G401 (cell line): ENCODE results near the gene ADGRF5. TPM values are rescaled to one million over a fixed set of nuclear protein-coding genes. Genes with fewer than 3 reads are reported as not detected.

Experiments
- DNase-seq: peaks from one replicate; pipeline ENCODE4 v3.0.0-alpha.2; 2015; ENCODE audit warnings: low spot score
- in situ Hi-C: cut with HindIII; loops from 2 replicates; pipeline ENCODE4 v1.10.0; 2016; ENCODE audit warnings: low sequenced_read_pairs, mixed read lengths
- total RNA-seq: library from RNA; depleted of rRNA; stranded (reverse); fragments of >200 nt; shearing (Covaris generic); gene quantifications from 2 replicates; pipeline ENCODE4 v1.2.3, GENCODE V29; 2014; rRNA removed

The ADGRF5 gene
- total RNA-seq = not detected in 2 replicates

- DNase-seq = no peak
- in situ Hi-C loops = no loop called here
Observed at GRCh38 chr6:46921731-46922130, at the start of gene ADGRF5. ADGRF5 (minus strand) TSS chr6:46921938; CDS start chr6:46906762, 15,176 bp downstream.

GRCh38 chr6:46969206-46969605, 47.5 kb upstream of the ADGRF5 start:
- no peak for DNase-seq
- in situ Hi-C loops = no loop called here

GRCh38 chr6:46967826-46968349, 46.1 kb upstream of the ADGRF5 start:
- DNase-seq = no peak
- in situ Hi-C loops = no loop called here

GRCh38 chr6:46964716-46965519, 43.2 kb upstream of the ADGRF5 start:
- in situ Hi-C loops = no loop called here
- no peak for DNase-seq

GRCh38 chr6:46963626-46964025, 41.9 kb upstream of the ADGRF5 start:
- in situ Hi-C loops = no loop called here
- no peak for DNase-seq

- DNase-seq = no peak
- in situ Hi-C loops = no loop called here
Observed at GRCh38 chr6:46963039-46963438, 41.3 kb upstream of the ADGRF5 start.

GRCh38 chr6:46961711-46962110, 40.0 kb upstream of the ADGRF5 start:
- DNase-seq = no peak
- in situ Hi-C loops = no loop called here

GRCh38 chr6:46961232-46961631, 39.5 kb upstream of the ADGRF5 start:
- in situ Hi-C loops = no loop called here

GRCh38 chr6:46959419-46959818, 37.7 kb upstream of the ADGRF5 start:
- no peak for DNase-seq
- in situ Hi-C loops = no loop called here

More at GRCh38 chr6:46961232-46961631, 39.5 kb upstream of the ADGRF5 start:
- DNase-seq = no peak

GRCh38 chr6:46956409-46956808, 34.7 kb upstream of the ADGRF5 start:
- in situ Hi-C loops = no loop called here

GRCh38 chr6:46954837-46955451, 33.2 kb upstream of the ADGRF5 start:
- in situ Hi-C loops = no loop called here
- no peak for DNase-seq

More at GRCh38 chr6:46956409-46956808, 34.7 kb upstream of the ADGRF5 start:
- DNase-seq = no peak

- in situ Hi-C loops = no loop called here
- no peak for DNase-seq
Observed at GRCh38 chr6:46953921-46954320, 32.2 kb upstream of the ADGRF5 start.

- in situ Hi-C loops = no loop called here
- DNase-seq = no peak
Observed at GRCh38 chr6:46949632-46950280, 28.0 kb upstream of the ADGRF5 start.

- DNase-seq = no peak
- in situ Hi-C loops = no loop called here
Observed at GRCh38 chr6:46948699-46949098, 27.0 kb upstream of the ADGRF5 start.

GRCh38 chr6:46947497-46947896, 25.8 kb upstream of the ADGRF5 start:
- in situ Hi-C loops = no loop called here
- no peak for DNase-seq

- in situ Hi-C loops = no loop called here
- DNase-seq = no peak
Observed at GRCh38 chr6:46940433-46941226, 18.9 kb upstream of the ADGRF5 start.

- DNase-seq = no peak
- in situ Hi-C loops = no loop called here
Observed at GRCh38 chr6:46937642-46938041, 15.9 kb upstream of the ADGRF5 start.

GRCh38 chr6:46935687-46936086, 13.9 kb upstream of the ADGRF5 start:
- no peak for DNase-seq
- in situ Hi-C loops = no loop called here

- DNase-seq = no peak
- in situ Hi-C loops = no loop called here
Observed at GRCh38 chr6:46933751-46934150, 12.0 kb upstream of the ADGRF5 start.
